ENCODE results near the gene PFDN1.

The PFDN1 gene

GRCh38 chr5:140328036-140328764 lies 25.3 kb upstream of the PFDN1 start:
- DNase-seq: no peak

DNA sequence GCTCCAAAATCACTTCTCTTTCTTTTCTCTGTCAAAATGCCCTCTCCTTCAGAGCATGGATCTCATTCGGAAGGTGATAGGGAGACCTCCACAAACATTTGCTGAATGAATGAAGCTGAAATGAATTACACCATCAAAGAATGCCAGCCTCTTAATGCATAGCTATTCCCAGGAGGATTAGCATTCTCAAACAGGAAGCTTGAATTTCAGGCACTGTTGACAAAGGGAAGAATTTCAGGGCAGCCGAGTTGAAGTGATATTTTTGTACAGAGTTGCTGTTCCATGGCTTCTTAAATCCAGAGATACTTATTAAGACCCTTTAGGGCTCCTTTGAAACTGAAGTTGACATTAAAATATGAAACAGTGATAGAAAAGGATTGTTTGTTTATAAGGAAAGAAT lies 24.7 kb upstream of the PFDN1 start:
- no peak for DNase-seq

DNA sequence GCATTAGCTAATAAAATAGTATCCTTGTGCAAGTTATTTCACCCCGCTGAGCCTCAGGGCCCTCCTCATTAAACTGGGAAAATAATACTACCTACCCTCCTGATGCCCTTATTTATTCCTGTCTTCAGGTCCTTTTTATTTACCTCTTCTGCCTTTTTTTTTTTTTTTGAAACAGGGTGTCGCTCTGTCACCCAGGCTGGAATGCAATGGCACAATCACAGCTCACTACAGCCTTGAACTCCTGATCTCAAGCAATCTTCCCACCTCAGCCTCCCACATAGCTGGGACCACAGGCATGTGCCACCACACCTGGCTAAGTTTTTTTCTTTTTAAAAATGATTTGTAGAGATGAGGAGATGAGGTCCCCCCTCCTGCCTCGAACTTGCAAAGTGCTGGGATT lies 22.6 kb upstream of the PFDN1 start:
- no peak for DNase-seq

GRCh38 chr5:140324617-140325241 lies 21.8 kb upstream of the PFDN1 start:
- DNase-seq: no peak

GRCh38 chr5:140324041-140324600 lies 21.2 kb upstream of the PFDN1 start:
- DNase-seq: no peak

- no peak for DNase-seq
Measured at GRCh38 chr5:140322751-140323731, 20.1 kb upstream of the PFDN1 start.

GRCh38 chr5:140321796-140322195 lies 18.9 kb upstream of the PFDN1 start:
- no peak for DNase-seq

DNA sequence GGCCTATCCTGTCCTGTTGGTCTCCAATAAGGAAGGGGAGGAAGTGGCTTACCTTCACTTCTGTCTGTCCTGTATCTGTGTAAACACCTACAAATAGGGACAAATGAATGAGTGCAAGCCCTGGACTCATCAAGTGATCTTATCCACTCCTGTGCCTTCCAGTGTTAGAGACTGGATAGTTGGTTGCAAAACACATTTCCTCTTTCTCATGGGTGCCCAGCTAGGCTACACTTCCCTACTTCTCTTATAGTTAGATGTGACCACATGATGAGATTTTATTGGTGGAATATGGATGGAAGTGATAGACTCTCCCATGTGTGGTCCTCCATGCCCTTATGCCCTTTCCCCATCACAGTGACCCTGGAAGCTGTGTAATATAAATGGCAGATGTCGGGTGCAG lies 16.9 kb upstream of the PFDN1 start:
- no peak for DNase-seq

DNA sequence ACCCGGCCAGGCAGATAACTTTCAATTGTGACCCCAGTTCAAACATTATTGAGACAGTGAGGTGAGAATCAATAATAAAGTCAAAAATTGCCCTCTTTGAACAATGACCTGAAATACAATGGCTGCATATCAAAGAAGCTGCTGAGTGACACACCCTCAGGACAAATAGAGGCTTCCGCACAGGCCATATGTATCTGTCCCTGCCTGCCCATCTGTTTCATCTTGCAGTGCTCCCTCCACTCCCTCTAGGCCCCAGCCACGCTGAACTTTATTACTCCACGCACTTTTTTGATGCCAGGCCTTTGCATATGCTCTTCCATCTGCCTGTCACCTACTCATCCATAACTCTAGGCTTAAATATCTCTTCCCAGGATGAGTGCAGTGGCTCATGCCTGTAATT lies 15.9 kb upstream of the PFDN1 start:
- DNase-seq: no peak

DNA sequence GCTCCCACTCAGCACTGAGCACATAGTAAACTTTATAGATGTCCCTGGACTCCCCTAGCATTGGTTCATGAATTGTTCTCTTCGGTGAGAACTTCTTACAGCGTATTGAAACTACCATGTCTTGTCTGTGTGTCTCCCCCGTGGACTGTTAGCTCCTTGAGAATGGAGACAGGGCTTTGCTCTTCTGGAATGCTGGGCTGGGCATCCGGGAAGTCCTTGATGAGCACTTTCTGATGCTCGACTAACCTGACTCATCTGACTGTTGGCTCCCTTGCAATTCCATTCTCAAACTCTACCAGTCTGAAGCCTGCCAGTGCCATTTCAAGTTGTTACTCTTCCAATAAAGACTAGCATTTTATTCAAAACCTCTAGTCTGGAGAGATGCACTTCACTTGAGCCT lies 15.0 kb upstream of the PFDN1 start:
- no peak for DNase-seq

DNA sequence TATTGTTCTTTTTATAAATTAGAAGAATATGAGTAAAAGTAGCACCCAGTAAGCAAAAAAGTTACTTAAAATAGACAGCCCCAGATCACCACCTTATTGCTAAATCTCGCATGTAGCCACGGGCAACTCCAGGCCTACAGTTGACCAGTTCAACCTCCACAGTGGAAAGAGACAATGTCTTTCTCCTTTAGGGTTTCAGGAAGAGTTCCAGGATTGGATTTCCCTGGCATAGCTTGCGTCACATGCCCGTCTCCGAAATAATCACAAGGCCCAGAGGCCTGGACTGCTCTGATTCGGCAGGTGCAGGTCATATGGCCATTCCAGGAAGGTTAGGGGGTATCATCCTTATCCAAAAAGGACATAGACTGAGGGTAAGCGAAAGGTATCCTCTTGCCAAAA lies 9.9 kb upstream of the PFDN1 start:
- DNase-seq: no peak

DNA sequence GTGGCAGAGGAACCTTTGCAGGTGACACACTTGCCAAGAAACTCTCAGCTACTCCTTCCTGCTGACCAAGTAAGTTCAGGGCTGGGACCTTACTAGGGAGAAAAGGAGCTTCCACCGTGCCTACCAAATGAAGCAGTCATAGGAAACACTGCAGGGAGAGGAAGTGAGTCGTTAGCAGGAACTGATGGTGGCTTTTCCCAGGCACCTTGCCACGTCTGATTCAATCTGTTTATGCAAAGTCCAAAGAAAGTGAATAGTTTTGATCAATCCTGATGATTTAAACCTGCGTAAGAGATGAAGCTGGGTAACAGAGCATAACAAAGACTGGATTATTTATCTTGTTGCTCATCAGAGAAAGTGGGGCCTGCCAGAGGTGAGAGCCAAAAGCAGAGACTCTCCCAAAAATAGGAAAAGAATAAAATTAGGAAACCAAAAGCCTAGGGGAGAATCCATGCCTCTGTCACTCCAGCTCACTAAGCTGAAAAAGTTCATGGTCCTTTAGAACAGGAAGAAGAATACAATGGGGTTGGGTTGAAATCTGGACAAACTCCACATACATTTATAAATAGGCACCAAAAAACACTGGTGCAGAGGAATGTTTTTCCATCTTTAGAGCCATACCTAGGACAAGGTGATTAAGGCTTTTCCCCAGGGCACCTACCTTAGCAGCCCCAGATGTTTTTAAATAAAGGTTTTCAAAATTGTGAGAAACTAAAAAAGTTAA lies 9.3 kb upstream of the PFDN1 start:
- DNase-seq: no peak

GRCh38 chr5:140311011-140311467 lies 8.1 kb upstream of the PFDN1 start:
- no peak for DNase-seq

DNA sequence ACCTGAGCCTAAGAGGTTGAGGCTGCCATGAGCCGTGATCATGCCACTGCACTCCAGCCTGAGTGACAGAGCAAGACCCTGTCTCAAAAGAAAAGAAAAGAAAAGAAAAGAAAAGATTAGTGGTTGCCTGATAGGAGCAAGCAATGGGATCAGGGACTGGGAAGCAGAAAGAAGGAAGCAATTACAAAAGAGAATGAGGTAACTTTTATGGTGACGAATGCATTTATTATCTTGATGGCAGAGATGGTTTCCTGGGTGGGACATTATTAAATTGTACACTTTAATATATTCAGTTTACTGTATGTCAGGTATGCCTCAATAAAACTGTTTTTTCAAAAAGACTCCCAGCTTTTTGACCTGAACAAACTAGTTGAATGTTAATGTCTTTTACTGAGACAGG lies 7.5 kb upstream of the PFDN1 start:
- no peak for DNase-seq

- DNase-seq: no peak
Measured at GRCh38 chr5:140309706-140310249, 6.9 kb upstream of the PFDN1 start.

DNA sequence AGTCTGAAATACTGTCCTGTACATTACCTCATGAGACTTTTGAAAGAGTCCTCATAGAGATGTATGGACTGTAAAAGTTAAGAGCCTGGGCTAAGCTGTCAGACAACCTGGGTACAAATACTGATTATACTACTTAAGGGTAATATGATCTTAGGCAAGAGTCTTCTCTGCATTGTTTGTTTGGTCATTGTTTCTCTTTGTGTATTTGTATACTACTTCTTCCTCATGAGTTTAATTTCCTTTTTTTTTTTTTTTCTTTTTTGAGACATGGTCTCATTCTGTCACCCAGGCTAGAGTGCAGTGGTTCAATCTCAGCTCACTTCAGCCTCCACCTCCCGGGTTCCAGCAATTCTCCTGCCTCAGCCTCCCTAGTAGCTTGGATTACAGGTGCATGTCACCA lies 2.6 kb upstream of the PFDN1 start:
- DNase-seq: no peak

GRCh38 chr5:140303966-140304365 lies 1.1 kb upstream of the PFDN1 start:
- no peak for DNase-seq

DNA sequence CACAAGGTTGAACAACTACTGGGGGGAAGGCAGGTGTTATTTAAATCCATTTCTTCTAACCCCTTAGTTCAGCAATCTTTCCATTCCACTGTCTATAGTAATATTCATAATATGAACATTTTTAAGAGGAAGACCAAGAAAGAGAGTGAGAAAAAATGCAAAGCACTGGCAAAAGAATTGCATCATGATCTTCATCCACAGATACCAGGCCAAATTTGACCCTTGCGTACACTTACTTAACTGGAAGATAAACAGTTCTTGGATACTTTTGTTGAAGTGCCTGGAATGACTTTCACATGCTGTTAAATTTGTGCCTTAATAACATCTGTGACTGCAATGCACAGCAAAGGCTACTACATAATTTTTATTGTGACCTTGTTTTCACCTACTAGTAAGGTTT lies 1.8 kb downstream of the PFDN1 start:
- DNase-seq: no peak

DNA sequence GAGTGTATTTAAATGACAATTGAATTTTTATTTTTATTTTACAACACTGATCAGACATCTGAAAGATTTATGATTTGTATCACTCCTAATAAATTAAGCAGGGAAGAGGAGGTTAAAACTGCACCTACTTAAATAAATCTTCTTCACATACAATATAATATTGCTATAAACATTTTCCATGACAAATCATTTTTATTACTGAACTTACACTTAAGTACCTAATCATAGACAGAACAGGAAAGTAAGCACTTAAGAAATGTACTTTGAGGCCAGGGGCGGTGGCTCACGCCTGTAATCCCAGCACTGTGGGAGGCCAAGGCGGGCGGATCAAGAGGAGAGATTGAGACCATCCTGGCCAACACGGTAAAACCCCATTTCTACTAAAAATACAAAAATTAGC lies 3.8 kb downstream of the PFDN1 start:
- DNase-seq: no peak

GRCh38 chr5:140298183-140298601 lies 4.7 kb downstream of the PFDN1 start:
- no peak for DNase-seq

DNA sequence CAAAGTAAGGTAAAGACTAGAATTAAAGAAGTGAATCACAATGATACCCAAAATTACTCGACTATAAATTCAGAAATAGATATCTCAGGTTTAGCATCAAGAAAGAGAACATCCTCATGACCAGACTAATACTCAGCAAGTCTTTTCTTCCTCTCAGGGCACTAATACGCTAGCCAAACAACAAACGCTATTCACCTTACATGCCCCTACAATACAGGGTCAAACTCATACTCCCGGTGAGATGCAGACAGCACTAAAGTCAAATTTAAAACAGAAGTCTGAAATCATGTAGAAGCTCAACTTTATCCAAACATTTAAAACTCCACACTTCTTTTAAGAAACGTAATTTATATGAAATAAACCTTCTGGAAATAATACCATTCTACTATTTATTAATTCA lies 5.6 kb downstream of the PFDN1 start:
- DNase-seq: no peak

DNA sequence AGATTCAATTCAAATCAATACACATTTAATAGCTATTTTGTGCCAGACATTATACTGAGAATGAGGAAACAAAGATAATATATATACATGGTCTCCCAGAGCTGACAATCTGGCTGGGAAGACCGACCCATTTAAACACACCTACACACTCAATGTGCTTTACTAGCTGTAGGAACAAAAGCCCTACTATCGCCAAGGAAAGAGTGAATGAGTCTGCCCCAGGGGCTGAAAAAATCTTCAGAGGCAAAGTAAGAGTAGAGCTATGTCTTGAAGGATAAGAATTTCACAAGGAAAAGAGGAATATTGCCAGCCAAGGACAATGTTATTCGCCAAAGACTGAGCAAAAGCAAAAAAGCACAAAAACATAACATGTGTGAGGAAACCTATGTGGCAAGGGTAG lies 6.6 kb downstream of the PFDN1 start:
- DNase-seq: no peak

All from activated naive CD4-positive, alpha-beta T cell treated with anti-CD3 and anti-CD28 coated beads, Interleukin-2, amount 50 U/mL, for 16 hours (primary cell).